ENCODE results near the gene RALGDS.

- TF ChIP-seq FOXP1 (IDR thresholded peaks at IDR 0.05) (no peak), FOXP1 (CRISPR knock-in tag; IDR thresholded peaks at IDR 0.05) (no peak), THAP8 (CRISPR knock-in tag; IDR thresholded peaks at IDR 0.05; ENCODE audit: borderline replicate concordance) (no peak), ELF1 (CRISPR knock-in tag; IDR thresholded peaks at IDR 0.05) (no peak), SIX4 (CRISPR knock-in tag; IDR thresholded peaks at IDR 0.05) (no peak), HOXA7 (CRISPR knock-in tag; IDR thresholded peaks at IDR 0.05) (no peak), CTCF (CRISPR knock-in tag; IDR thresholded peaks at IDR 0.05) (no peak)
Observed at GRCh38 chr9:133127340-133127981, 6.4 kb upstream of the RALGDS start.
